Activated T-helper 17 cell treated with anti-CD3 and anti-CD28 coated beads, Interleukin-2, amount 50 U/mL, for 72 hours (primary cell): ENCODE results near the gene ZNF157. TPM values are rescaled to one million over a fixed set of nuclear protein-coding genes. Genes with fewer than 3 reads are reported as not detected.

ENCODE experiments used
- total RNA-seq, 2 donors: library from RNA; stranded (reverse); gene quantifications; one replicate each; pipeline ENCODE4 v1.2.3, GENCODE V29; 2022

ZNF157 gene
- total RNA-seq, 2 donors from 2014 or later: 0.71 to 3.1 TPM

Other genes with a start within 250 kb of the ZNF157 start
- gene NDUFB11, start 225.9 kb upstream of the ZNF157 start, total RNA-seq: 10 to 100 TPM; 72.3 to 94.4 TPM
- gene RBM10, start 225.4 kb upstream of the ZNF157 start, total RNA-seq: 10 to 100 TPM; 54.3 to 57.9 TPM
- 100 to 1,000 TPM; 227 to 255 TPM for gene UBA1, start 176.7 kb upstream of the ZNF157 start, total RNA-seq
- gene CDK16, start 151.9 kb upstream of the ZNF157 start, total RNA-seq: 10 to 100 TPM; 58.3 to 71.5 TPM
- 10 to 100 TPM; 24.0 to 26.6 TPM for gene USP11, start 137.6 kb upstream of the ZNF157 start, total RNA-seq
- gene ZNF41, start 112.6 kb downstream of the ZNF157 start, total RNA-seq: 10 to 100 TPM; 10.5 to 12.2 TPM
- 10 to 100 TPM; 74.8 to 75.5 TPM for gene ARAF, start 190.6 kb downstream of the ZNF157 start, total RNA-seq
- 100 to 1,000 TPM in 1 of 2 donors, 10 to 100 TPM in 1; 56.1 to 302 TPM for gene TIMP1, start 211.9 kb downstream of the ZNF157 start, total RNA-seq
- gene SYN1, start 249.3 kb downstream of the ZNF157 start, total RNA-seq: 1 to 10 TPM; 1.0 to 4.3 TPM